Kidney (tissue), 14 donors: ENCODE results near the gene MED27. TPM values are rescaled to one million over a fixed set of nuclear protein-coding genes. Genes with fewer than 3 reads are reported as not detected.

Experiments used
- DNase-seq, 5 donors: peaks; one replicate each; pipeline ENCODE4 v3.0.0-alpha.2; 2013 to 2020
- FAIRE-seq: peaks from 2 replicates; lab custom pipeline; 2012; peaks lifted over from hg19 to GRCh38; lab: Jason Lieb, UNC
- H3K27ac ChIP-seq, 2 donors: one replicate each; pipeline ENCODE4 v1.7.0; 2013; ENCODE audit warnings: low read depth in 2 of 2, low read length in 2 of 2, inconsistent platforms in 1 of 2
- H3K27me3 ChIP-seq: one replicate; pipeline ENCODE4 v1.7.1; 2013; ENCODE audit warnings: low read length, inconsistent platforms; ENCODE audit not compliant: control insufficient read depth, insufficient read depth
- H3K36me3 ChIP-seq, 3 donors: one replicate each; pipeline versions ENCODE4 v1.7.0 to v1.7.1; 2013; ENCODE audit warnings: low read length in 3 of 3, control low read depth in 1 of 3, inconsistent platforms in 1 of 3; ENCODE audit not compliant: insufficient read depth in 3 of 3, control insufficient read depth in 2 of 3
- H3K4me1 ChIP-seq, 3 donors: one replicate each; pipeline versions ENCODE4 v1.7.0 to v1.7.1; 2013; ENCODE audit warnings: low read length in 3 of 3, inconsistent platforms in 1 of 3, low read depth in 1 of 3; ENCODE audit not compliant: control insufficient read depth in 2 of 3, insufficient read depth in 2 of 3
- H3K4me3 ChIP-seq, 3 donors: one replicate each; pipeline versions ENCODE4 v1.7.0 to v1.8.1; 2013; ENCODE audit warnings: low read length in 3 of 3, control low read depth in 1 of 3, inconsistent platforms in 1 of 3
- H3K9ac ChIP-seq, 3 donors: one replicate each; pipeline versions ENCODE4 v1.7.0 to v1.7.1; 2013; ENCODE audit warnings: low read length in 3 of 3, control low read depth in 1 of 3, inconsistent platforms in 1 of 3
- H3K9me3 ChIP-seq, 3 donors: one replicate each; pipeline versions ENCODE4 v1.7.0 to v1.7.1; 2013; ENCODE audit warnings: low read length in 3 of 3, control low read depth in 1 of 3, inconsistent platforms in 1 of 3; ENCODE audit not compliant: control insufficient read depth in 2 of 3, insufficient read depth in 1 of 3
- intact Hi-C: fragments of 100-400 bp; cut with DNase I; formaldehyde crosslinking; loops from one replicate; pipeline ENCODE4 v1.11.1; 2022
- polyA plus RNA-seq: library from polyadenylated mRNA; stranded (reverse); fragments of 350-450 nt; fragmentation: Illumina TruSeq; extraction: RNeasy Lipid Tissue Mini Kit (QIAGEN cat#74804); gene quantifications from one replicate; pipeline ENCODE4 v1.2.3, GENCODE V29; 2014; ENCODE audit warnings: low read depth, low replicate concordance; ENCODE audit not compliant: insufficient read depth
- total RNA-seq: library from RNA; stranded (reverse); fragmentation: NEBNext Ultra II Directional; extraction: Animal tissue kit (Norgen Biotek cat#: 25700); gene quantifications from one replicate; pipeline ENCODE4 v1.2.1, GENCODE V29; 2021
- TF ChIP-seq, protein P1 (sequence below): IDR thresholded peaks from 3 replicates; pipeline ENCODE4 v1.5.1; 2012; ENCODE audit warnings: mild to moderate bottlenecking, moderate library complexity, borderline replicate concordance; ENCODE audit not compliant: insufficient read depth; ENCODE audit errors: extremely low read depth
- donor health status: control.
- donor health status: control.
- donor health status: control.
- donor health status: control.
- donor health status: control.
- donor health status: DM: yes; HTN: yes; CAD: no.
- donor health status: Normal renal cell carcinoma (clear cell type).

The MED27 gene
- total and polyA plus RNA-seq, 2 donors from 2014 or later: 15.9 to 23.1 TPM

DNA sequence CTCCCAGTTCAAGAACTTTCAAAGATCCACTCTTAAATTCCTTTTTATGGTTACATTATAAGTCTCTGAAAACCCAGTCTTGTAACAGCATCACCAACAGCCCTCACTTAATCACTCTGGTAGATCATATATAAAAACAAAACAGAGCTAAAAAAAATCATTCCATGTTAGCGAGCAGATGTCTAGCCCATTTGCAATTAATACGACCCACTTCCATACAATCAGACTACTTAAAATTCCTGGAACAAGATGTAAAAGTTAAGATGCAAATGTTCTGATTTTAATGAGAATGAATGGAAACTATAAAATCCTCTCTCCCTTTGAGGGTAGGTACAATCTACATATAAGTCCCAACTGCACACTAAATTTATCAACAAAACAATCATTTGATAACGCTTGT, 167.0 kb downstream of the MED27 start:
- Histone ChIP-seq H3K36me3 (no peaks in the 10 kb centered on the region), H3K9me3 (no peaks in the 10 kb centered on the region), H3K4me1 (no peaks in the 10 kb centered on the region), H3K27ac (no peak overlapping the region), H3K4me3 (no peak overlapping the region), H3K27me3 (no peaks in the 10 kb centered on the region), H3K9ac (no peak overlapping the region)
- no peak for FAIRE-seq
- TF ChIP-seq, protein P1, sequence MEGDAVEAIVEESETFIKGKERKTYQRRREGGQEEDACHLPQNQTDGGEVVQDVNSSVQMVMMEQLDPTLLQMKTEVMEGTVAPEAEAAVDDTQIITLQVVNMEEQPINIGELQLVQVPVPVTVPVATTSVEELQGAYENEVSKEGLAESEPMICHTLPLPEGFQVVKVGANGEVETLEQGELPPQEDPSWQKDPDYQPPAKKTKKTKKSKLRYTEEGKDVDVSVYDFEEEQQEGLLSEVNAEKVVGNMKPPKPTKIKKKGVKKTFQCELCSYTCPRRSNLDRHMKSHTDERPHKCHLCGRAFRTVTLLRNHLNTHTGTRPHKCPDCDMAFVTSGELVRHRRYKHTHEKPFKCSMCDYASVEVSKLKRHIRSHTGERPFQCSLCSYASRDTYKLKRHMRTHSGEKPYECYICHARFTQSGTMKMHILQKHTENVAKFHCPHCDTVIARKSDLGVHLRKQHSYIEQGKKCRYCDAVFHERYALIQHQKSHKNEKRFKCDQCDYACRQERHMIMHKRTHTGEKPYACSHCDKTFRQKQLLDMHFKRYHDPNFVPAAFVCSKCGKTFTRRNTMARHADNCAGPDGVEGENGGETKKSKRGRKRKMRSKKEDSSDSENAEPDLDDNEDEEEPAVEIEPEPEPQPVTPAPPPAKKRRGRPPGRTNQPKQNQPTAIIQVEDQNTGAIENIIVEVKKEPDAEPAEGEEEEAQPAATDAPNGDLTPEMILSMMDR: no peak
- DNase-seq: no peak
- intact Hi-C loops: no loop called here

DNA sequence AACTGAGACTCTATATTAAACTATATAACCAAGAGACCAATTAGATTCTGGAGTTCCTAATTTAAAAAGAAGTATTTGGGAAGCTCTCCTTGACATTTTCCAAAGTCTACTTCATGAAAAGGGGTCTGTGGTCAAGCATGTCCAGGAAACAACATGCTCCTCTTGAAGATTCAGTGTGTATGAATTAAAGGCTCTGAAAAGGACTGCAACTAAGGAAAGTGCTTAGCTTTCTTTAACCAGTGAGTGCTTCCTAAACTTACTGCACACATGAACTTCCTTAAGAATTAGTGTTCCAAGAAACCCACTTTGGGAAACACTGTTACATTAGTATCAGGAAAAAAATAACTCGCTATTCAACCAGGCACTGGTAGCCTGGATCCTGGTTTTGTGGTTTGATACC, 167.6 kb downstream of the MED27 start:
- Histone ChIP-seq H3K4me3 (no peak overlapping the region), H3K4me1 (no peaks in the 10 kb centered on the region), H3K9me3 (no peaks in the 10 kb centered on the region), H3K36me3 (no peaks in the 10 kb centered on the region), H3K27me3 (no peaks in the 10 kb centered on the region), H3K27ac (no peak overlapping the region), H3K9ac (no peak overlapping the region)
- DNase-seq (no peak), FAIRE-seq (no peak)
- intact Hi-C loops: no loop called here
- TF ChIP-seq, protein P1: no peak

DNA sequence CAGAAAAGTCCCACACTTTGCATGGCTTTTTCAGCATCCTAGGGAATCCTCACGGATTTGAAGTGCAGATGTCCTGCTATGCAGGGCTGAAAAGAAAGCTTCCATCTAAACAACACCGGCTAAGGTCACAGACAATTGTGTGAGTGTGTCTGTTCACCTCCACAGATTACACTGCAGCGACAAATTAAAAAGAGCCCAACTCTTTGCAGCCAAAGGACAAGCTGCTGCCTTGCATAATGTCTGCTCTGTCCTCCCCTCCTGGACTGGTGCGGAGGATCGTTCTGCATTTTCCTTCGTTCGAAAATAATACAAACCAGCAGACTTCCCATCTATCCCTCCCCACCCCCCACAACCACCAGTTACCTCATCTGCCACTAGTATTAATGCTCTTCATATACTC, 169.1 kb downstream of the MED27 start:
- H3K4me3 ChIP-seq: no peak overlapping the region
- no peak overlapping the region for H3K9ac ChIP-seq
- no peaks in the 10 kb centered on the region for H3K27me3 ChIP-seq
- FAIRE-seq: no peak
- TF ChIP-seq, protein P1: no peak
- H3K36me3 ChIP-seq: no peaks in the 10 kb centered on the region
- DNase-seq: no peak
- intact Hi-C loops: no loop called here
- no peaks in the 10 kb centered on the region for H3K9me3 ChIP-seq
- H3K4me1 ChIP-seq: no peaks in the 10 kb centered on the region
- H3K27ac ChIP-seq: no peak overlapping the region

DNA sequence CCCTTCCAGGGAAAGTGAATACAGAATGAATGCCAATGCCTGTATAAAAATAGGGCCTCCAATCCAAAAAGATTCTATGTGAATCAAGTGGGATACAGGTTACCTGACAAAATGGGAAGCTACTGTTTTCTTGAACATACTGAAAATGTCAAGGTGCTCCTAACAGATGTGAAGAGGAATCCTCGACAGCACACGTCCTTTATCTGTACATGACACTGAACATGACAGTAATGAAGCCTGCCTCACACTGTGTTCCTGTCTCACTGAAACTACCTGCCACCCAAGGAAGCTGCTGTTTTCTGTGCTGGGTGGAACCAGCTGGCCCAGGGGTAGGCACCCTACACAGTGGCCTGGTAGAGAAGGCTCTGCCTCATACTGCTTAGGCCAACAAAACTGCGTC, 174.5 kb downstream of the MED27 start:
- no peaks in the 10 kb centered on the region for H3K9me3 ChIP-seq
- intact Hi-C loops: no loop called here
- H3K36me3 ChIP-seq: no peaks in the 10 kb centered on the region
- FAIRE-seq (no peak), DNase-seq (no peak)
- H3K9ac ChIP-seq: no peak overlapping the region
- no peak overlapping the region for H3K4me3 ChIP-seq
- H3K4me1 ChIP-seq: no peaks in the 10 kb centered on the region
- no peaks in the 10 kb centered on the region for H3K27me3 ChIP-seq
- TF ChIP-seq, protein P1: no peak
- H3K27ac ChIP-seq: no peak overlapping the region
